ENCODE results near the gene ID2. TPM values are rescaled to one million over a fixed set of nuclear protein-coding genes. Genes with fewer than 3 reads are reported as not detected.

Gene ID2
- polyA plus RNA-seq, 1 donor = 449 TPM

GRCh38 chr2:8656811-8657210 lies 25.0 kb upstream of the ID2 start:
- no peaks in the 10 kb centered on the region for H3K4me1 ChIP-seq (ENCODE audit: control insufficient read depth, insufficient read depth, low read length)
- no peaks in the 10 kb centered on the region for H3K36me3 ChIP-seq (ENCODE audit: control insufficient read depth, insufficient read depth, low read length)
- H3K27me3 ChIP-seq (ENCODE audit: control insufficient read depth, insufficient read depth, low read length) = no peaks in the 10 kb centered on the region
- no peaks in the 10 kb centered on the region for H3K9me3 ChIP-seq (ENCODE audit: control insufficient read depth, low read depth, low read length)
- WGBS (ENCODE audit: insufficient coverage, low lambda C conversion rate) = 100% methylated on average over 1 of the region's 4 CpGs
- DNase-seq = no peak
- no peak overlapping the region for H3K4me3 ChIP-seq (ENCODE audit: low read length)
- no peak overlapping the region for H3K27ac ChIP-seq (ENCODE audit: low read length)

- Histone ChIP-seq H3K4me3 (ENCODE audit: low read length) (no peak overlapping the region), H3K4me1 (ENCODE audit: control insufficient read depth, insufficient read depth, low read length) (no peaks in the 10 kb centered on the region), H3K27me3 (ENCODE audit: control insufficient read depth, insufficient read depth, low read length) (no peaks in the 10 kb centered on the region), H3K27ac (ENCODE audit: low read length) (no peak overlapping the region), H3K9me3 (ENCODE audit: control insufficient read depth, low read depth, low read length) (no peaks in the 10 kb centered on the region), H3K36me3 (ENCODE audit: control insufficient read depth, insufficient read depth, low read length) (no peaks in the 10 kb centered on the region)
- DNase-seq = no peak
- WGBS (ENCODE audit: insufficient coverage, low lambda C conversion rate) = no CpG with 5 or more reads among the region's 17 CpGs
These were observed 24.3 kb upstream of the ID2 start for GRCh38 chr2:8657423-8658062.

GRCh38 chr2:8658064-8658862 lies 23.6 kb upstream of the ID2 start:
- no peak for DNase-seq
- Histone ChIP-seq H3K36me3 (ENCODE audit: control insufficient read depth, insufficient read depth, low read length) (no peaks in the 10 kb centered on the region), H3K27me3 (ENCODE audit: control insufficient read depth, insufficient read depth, low read length) (no peaks in the 10 kb centered on the region), H3K9me3 (ENCODE audit: control insufficient read depth, low read depth, low read length) (no peaks in the 10 kb centered on the region), H3K4me3 (ENCODE audit: low read length) (no peak overlapping the region), H3K27ac (ENCODE audit: low read length) (no peak overlapping the region), H3K4me1 (ENCODE audit: control insufficient read depth, insufficient read depth, low read length) (no peaks in the 10 kb centered on the region)
- 100% methylated on average over 1 of the region's 22 CpGs for WGBS (ENCODE audit: insufficient coverage, low lambda C conversion rate)

- 80% methylated on average over 1 of the region's 10 CpGs for WGBS (ENCODE audit: insufficient coverage, low lambda C conversion rate)
- Histone ChIP-seq H3K27me3 (ENCODE audit: control insufficient read depth, insufficient read depth, low read length) (no peaks in the 10 kb centered on the region), H3K9me3 (ENCODE audit: control insufficient read depth, low read depth, low read length) (no peaks in the 10 kb centered on the region), H3K4me1 (ENCODE audit: control insufficient read depth, insufficient read depth, low read length) (no peaks in the 10 kb centered on the region), H3K27ac (ENCODE audit: low read length) (no peak overlapping the region), H3K36me3 (ENCODE audit: control insufficient read depth, insufficient read depth, low read length) (no peaks in the 10 kb centered on the region), H3K4me3 (ENCODE audit: low read length) (no peak overlapping the region)
- no peak for DNase-seq
These were observed 22.6 kb upstream of the ID2 start for GRCh38 chr2:8659092-8659734.

- Histone ChIP-seq H3K27me3 (ENCODE audit: control insufficient read depth, insufficient read depth, low read length) (no peaks in the 10 kb centered on the region), H3K4me3 (ENCODE audit: low read length) (no peak overlapping the region), H3K4me1 (ENCODE audit: control insufficient read depth, insufficient read depth, low read length) (no peaks in the 10 kb centered on the region), H3K27ac (ENCODE audit: low read length) (no peak overlapping the region), H3K9me3 (ENCODE audit: control insufficient read depth, low read depth, low read length) (no peaks in the 10 kb centered on the region), H3K36me3 (ENCODE audit: control insufficient read depth, insufficient read depth, low read length) (no peaks in the 10 kb centered on the region)
- DNase-seq = no peak
- no CpG with 5 or more reads among the region's 18 CpGs for WGBS (ENCODE audit: insufficient coverage, low lambda C conversion rate)
These were observed 21.9 kb upstream of the ID2 start for GRCh38 chr2:8659735-8660492.

- no CpG with 5 or more reads among the region's 6 CpGs for WGBS (ENCODE audit: insufficient coverage, low lambda C conversion rate)
- no peaks in the 10 kb centered on the region for H3K36me3 ChIP-seq (ENCODE audit: control insufficient read depth, insufficient read depth, low read length)
- DNase-seq = no peak
- no peaks in the 10 kb centered on the region for H3K4me1 ChIP-seq (ENCODE audit: control insufficient read depth, insufficient read depth, low read length)
- H3K4me3 ChIP-seq (ENCODE audit: low read length) = no peak overlapping the region
- H3K27me3 ChIP-seq (ENCODE audit: control insufficient read depth, insufficient read depth, low read length) = no peaks in the 10 kb centered on the region
- H3K27ac ChIP-seq (ENCODE audit: low read length) = no peak overlapping the region
- no peaks in the 10 kb centered on the region for H3K9me3 ChIP-seq (ENCODE audit: control insufficient read depth, low read depth, low read length)
These were observed 20.6 kb upstream of the ID2 start for GRCh38 chr2:8661235-8661634.

GRCh38 chr2:8661736-8662135 lies 20.1 kb upstream of the ID2 start:
- whole genome bisulfite sequencing (ENCODE audit: insufficient coverage, low lambda C conversion rate) = no CpG with 5 or more reads among the region's 7 CpGs
- no peaks in the 10 kb centered on the region for H3K9me3 ChIP-seq (ENCODE audit: control insufficient read depth, low read depth, low read length)
- H3K27ac ChIP-seq (ENCODE audit: low read length) = no peak overlapping the region
- no peaks in the 10 kb centered on the region for H3K36me3 ChIP-seq (ENCODE audit: control insufficient read depth, insufficient read depth, low read length)
- H3K4me1 ChIP-seq (ENCODE audit: control insufficient read depth, insufficient read depth, low read length) = no peaks in the 10 kb centered on the region
- H3K4me3 ChIP-seq (ENCODE audit: low read length) = no peak overlapping the region
- no peaks in the 10 kb centered on the region for H3K27me3 ChIP-seq (ENCODE audit: control insufficient read depth, insufficient read depth, low read length)
- no peak for DNase-seq

GRCh38 chr2:8662239-8662879 lies 19.5 kb upstream of the ID2 start:
- H3K4me1 ChIP-seq (ENCODE audit: control insufficient read depth, insufficient read depth, low read length) = no peaks in the 10 kb centered on the region
- no CpG with 5 or more reads among the region's 10 CpGs for WGBS (ENCODE audit: insufficient coverage, low lambda C conversion rate)
- DNase-seq = no peak
- H3K9me3 ChIP-seq (ENCODE audit: control insufficient read depth, low read depth, low read length) = no peaks in the 10 kb centered on the region
- H3K36me3 ChIP-seq (ENCODE audit: control insufficient read depth, insufficient read depth, low read length) = no peaks in the 10 kb centered on the region
- H3K27ac ChIP-seq (ENCODE audit: low read length) = no peak overlapping the region
- no peaks in the 10 kb centered on the region for H3K27me3 ChIP-seq (ENCODE audit: control insufficient read depth, insufficient read depth, low read length)
- H3K4me3 ChIP-seq (ENCODE audit: low read length) = no peak overlapping the region

- WGBS (ENCODE audit: insufficient coverage, low lambda C conversion rate) = no CpG with 5 or more reads among the region's 13 CpGs
- H3K36me3 ChIP-seq (ENCODE audit: control insufficient read depth, insufficient read depth, low read length) = no peaks in the 10 kb centered on the region
- H3K27me3 ChIP-seq (ENCODE audit: control insufficient read depth, insufficient read depth, low read length) = no peaks in the 10 kb centered on the region
- H3K9me3 ChIP-seq (ENCODE audit: control insufficient read depth, low read depth, low read length) = no peaks in the 10 kb centered on the region
- no peak overlapping the region for H3K4me3 ChIP-seq (ENCODE audit: low read length)
- DNase-seq = no peak
- no peaks in the 10 kb centered on the region for H3K4me1 ChIP-seq (ENCODE audit: control insufficient read depth, insufficient read depth, low read length)
- H3K27ac ChIP-seq (ENCODE audit: low read length) = no peak overlapping the region
These were observed 17.9 kb upstream of the ID2 start for GRCh38 chr2:8663997-8664396.

- Histone ChIP-seq H3K9me3 (ENCODE audit: control insufficient read depth, low read depth, low read length) (no peaks in the 10 kb centered on the region), H3K4me3 (ENCODE audit: low read length) (no peak overlapping the region), H3K27ac (ENCODE audit: low read length) (no peak overlapping the region), H3K27me3 (ENCODE audit: control insufficient read depth, insufficient read depth, low read length) (no peaks in the 10 kb centered on the region), H3K36me3 (ENCODE audit: control insufficient read depth, insufficient read depth, low read length) (no peaks in the 10 kb centered on the region), H3K4me1 (ENCODE audit: control insufficient read depth, insufficient read depth, low read length) (no peaks in the 10 kb centered on the region)
- no CpG with 5 or more reads among the region's 5 CpGs for WGBS (ENCODE audit: insufficient coverage, low lambda C conversion rate)
- no peak for DNase-seq
These were observed 15.3 kb upstream of the ID2 start for GRCh38 chr2:8666581-8666980.
